Fibroblast of mammary gland (primary cell): Measurements from ENCODE around the gene EGFLAM.

Experiments used
- DNase-seq: peaks from one replicate; pipeline ENCODE4 v3.0.0-alpha.2; 2010; ENCODE audit warnings: low read depth
- H3K4me3 ChIP-seq: 2 replicates; pipeline ENCODE4 v1.5.1; 2011; ENCODE audit warnings: low read depth, mild to moderate bottlenecking, low read length, moderate library complexity; ENCODE audit not compliant: control insufficient read depth
- TF ChIP-seq, protein P1 (sequence below): conservative IDR thresholded peaks from 2 replicates; pipeline ENCODE4 v1.5.1; 2011; ENCODE audit warnings: low read depth, low read length, inconsistent platforms; ENCODE audit not compliant: control insufficient read depth, insufficient read depth

EGFLAM gene

DNA sequence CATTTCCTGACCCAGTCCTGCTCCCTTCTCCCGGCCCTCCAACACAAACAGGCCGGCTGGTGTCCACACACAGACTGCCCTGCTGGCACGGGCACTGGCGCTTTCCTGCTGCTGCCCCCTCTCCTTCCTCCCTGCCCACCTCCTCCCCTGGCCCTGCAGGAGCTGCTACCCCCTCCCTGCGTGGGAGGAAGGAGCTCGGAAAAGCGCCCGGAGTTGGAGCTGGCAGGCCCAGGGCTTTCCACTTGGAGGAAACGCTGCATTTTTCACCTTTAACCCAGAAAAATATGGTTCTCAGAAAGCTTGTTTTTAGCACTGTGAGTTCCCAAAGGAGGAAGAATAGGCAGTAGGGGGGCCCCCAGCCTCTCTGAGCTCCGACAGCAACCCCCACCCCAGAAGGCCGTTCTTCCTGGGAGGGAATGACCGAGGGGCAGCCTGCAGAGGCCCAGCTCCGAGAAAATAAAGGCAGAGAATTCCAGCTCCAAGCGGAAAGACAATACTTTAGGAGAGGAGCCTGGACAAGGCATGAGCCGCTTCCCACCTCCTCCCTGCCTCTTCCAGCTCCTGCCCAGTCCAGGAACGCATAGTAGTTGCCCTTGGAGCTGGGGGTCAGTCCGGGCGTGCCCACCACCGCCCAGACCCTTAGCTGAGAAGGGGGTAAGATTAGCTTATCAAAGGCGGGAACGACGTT, 209.1 kb downstream of the EGFLAM start:
- no peak overlapping the region for H3K4me3 ChIP-seq
- TF ChIP-seq, protein P1, sequence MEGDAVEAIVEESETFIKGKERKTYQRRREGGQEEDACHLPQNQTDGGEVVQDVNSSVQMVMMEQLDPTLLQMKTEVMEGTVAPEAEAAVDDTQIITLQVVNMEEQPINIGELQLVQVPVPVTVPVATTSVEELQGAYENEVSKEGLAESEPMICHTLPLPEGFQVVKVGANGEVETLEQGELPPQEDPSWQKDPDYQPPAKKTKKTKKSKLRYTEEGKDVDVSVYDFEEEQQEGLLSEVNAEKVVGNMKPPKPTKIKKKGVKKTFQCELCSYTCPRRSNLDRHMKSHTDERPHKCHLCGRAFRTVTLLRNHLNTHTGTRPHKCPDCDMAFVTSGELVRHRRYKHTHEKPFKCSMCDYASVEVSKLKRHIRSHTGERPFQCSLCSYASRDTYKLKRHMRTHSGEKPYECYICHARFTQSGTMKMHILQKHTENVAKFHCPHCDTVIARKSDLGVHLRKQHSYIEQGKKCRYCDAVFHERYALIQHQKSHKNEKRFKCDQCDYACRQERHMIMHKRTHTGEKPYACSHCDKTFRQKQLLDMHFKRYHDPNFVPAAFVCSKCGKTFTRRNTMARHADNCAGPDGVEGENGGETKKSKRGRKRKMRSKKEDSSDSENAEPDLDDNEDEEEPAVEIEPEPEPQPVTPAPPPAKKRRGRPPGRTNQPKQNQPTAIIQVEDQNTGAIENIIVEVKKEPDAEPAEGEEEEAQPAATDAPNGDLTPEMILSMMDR: no peak
- DNase-seq: peak; percentile 59

DNA sequence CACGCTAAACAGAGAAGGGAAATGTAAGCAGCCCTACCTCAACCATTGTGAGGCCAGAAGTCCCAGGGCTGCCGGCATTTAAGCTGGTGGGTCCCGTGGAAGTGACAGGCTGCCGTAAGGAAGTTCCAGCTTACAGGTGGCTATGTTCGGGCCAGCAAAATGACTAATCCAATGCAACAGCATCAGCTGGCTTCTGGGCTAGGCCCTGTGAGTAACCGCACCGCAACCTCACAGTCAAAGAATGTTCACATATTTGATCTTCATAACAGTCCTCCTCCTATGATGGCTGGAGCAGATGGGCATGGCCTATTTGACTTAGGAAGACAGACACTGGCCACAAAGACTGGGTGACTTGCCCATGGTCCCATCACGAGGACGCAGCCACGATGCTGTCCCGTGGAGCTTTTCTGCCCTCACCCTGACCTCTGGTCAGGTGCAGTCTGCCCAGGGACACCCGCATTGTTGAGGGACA, 209.9 kb downstream of the EGFLAM start:
- H3K4me3 ChIP-seq: no peak overlapping the region
- TF ChIP-seq, protein P1: no peak
- DNase-seq: peak; percentile 97

DNA sequence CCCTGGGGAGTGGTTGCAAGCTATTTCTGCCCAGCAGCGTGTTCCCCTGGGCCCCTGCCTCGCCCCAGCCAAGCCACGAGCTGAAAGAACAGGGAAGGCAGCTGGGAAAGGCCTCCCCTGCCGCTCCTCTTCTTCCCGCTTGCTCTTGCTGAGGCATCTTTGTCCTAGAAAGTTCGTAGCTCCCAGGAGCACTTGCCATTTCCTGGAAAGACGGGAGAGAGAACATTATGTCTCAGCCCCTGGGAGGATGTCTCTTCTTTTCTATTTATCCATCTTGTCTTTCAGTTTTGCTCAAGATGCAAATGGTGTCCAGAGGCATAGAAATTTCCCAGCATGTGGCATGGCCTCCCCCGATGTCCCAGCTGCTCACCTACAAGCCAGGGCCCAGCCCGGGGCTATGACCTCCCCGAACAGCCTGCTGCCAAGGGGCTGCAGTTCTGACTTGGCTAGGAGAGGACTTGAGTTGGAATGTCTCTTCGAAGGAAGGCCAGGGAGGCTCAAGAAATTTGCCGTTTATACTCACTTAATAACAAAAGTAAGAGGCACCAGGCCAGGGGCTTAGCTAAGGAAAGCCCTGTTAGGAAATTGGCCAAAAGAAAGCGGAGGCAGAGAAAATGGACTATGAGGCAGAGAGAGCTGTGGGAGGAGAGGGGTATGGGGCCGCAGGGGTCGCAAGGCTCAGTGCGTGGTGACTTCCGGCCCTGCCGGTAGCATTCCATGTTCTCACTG, 210.8 kb downstream of the EGFLAM start:
- H3K4me3 ChIP-seq: no peak overlapping the region
- peak; percentile 87 for DNase-seq
- TF ChIP-seq, protein P1: no peak

DNA sequence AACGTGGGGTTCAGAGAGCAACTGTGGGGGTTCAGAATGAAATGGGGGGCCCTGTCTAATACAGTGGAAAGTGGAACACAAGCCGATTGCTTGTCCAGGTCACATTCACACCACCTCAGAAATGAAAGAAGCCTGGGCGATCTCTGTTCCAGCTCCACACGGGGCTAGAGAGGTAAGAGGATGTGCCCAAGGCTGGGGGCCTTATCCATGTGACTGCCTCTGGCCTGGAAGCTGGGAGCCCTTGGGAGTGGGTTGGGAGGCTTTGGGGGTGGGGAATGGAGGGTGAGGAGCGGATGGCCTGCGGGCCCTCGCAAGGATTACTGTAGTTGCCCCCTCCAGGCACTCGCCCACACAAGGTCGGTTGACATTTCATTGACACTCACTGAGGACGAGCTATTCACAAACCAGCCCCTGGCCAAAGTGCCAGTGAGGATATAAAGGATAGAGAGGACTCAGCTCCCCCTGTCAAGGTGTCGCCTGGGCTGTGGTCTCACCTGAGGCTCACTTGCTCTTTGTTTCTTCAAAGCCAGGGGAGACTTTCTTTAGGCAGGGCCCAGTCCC, 211.4 kb downstream of the EGFLAM start:
- TF ChIP-seq, protein P1: no peak
- H3K4me3 ChIP-seq: no peak overlapping the region
- DNase-seq: no peak

DNA sequence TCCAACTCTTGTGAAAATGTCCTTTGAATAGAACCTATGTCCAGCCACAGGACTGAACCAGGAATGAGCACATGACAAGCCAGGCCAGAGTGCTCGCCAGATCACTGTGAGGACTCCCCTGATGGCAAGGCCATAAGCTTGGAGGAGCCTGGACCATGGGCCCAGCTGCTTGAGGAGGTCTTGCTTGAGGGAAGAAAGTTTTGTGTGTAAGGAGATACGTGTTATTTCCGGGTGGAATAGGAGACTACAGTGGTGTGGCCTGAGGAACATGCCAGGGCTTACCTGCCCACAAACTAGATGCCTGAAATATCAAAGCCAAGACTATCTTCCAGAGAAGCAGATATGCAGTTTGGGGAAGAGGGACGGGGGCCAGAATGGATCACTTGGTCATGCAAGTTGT, 213.3 kb downstream of the EGFLAM start:
- no peak for DNase-seq
- TF ChIP-seq, protein P1: no peak
- H3K4me3 ChIP-seq: no peak overlapping the region

DNA sequence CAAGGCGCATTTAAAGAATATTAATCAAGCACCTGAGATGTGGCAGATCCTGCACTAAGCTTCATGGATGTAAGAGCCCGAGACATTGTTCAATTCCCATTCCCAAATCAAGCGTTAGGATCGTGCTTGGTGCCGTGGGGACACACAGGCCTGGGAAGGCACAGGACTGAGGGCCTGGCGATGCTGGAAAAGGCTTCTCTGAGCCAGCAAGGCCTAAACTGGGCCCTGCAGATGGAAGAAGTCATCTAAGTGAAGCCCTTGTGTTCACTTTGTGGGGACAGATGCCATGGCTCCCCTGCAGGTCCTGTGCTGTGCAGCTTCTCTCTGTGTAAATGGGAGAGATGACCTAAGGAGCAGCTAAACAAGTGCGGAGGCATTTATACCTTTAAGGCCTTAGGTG, 214.2 kb downstream of the EGFLAM start:
- DNase-seq: no peak

More for the DNA sequence above, 214.2 kb downstream of the EGFLAM start:
- TF ChIP-seq, protein P1: no peak
- no peak overlapping the region for H3K4me3 ChIP-seq
